ENCODE data around the gene CAMTA1. TPM values are rescaled to one million over a fixed set of nuclear protein-coding genes. Genes with fewer than 3 reads are reported as not detected.

The CAMTA1 gene
- total RNA-seq, 1 donor from 2014 or later: 47.9 TPM

GRCh38 chr1:7424352-7424890, 639.2 kb downstream of the CAMTA1 start:
- DNase-seq: no peak

GRCh38 chr1:7425229-7425628, 640.0 kb downstream of the CAMTA1 start:
- no peaks in the 10 kb centered on the region for H3K36me3 ChIP-seq
- ATAC-seq: no peak
- H3K4me3 ChIP-seq: no peak overlapping the region
- intact Hi-C loops (cut with DNase I): no loop called here
- H3K27ac ChIP-seq: no peak overlapping the region
- no peaks in the 10 kb centered on the region for H3K4me1 ChIP-seq
- H3K9me3 ChIP-seq: no peaks in the 10 kb centered on the region
- no peaks in the 10 kb centered on the region for H3K27me3 ChIP-seq (ENCODE audit: low read depth)
- TF ChIP-seq CTCF (IDR thresholded peaks at IDR 0.05): no peak
- DNase-seq: no peak

More at GRCh38 chr1:7424352-7424890, 639.2 kb downstream of the CAMTA1 start:
- H3K4me1 ChIP-seq: no peaks in the 10 kb centered on the region
- H3K36me3 ChIP-seq: no peaks in the 10 kb centered on the region
- no peaks in the 10 kb centered on the region for H3K27me3 ChIP-seq (ENCODE audit: low read depth)
- intact Hi-C loops (cut with DNase I): no loop called here
- ATAC-seq: no peak
- H3K27ac ChIP-seq: no peak overlapping the region
- no peak overlapping the region for H3K4me3 ChIP-seq
- no peak for TF ChIP-seq CTCF (IDR thresholded peaks at IDR 0.05)
- H3K9me3 ChIP-seq: no peaks in the 10 kb centered on the region

GRCh38 chr1:7425771-7426170, 640.5 kb downstream of the CAMTA1 start:
- Histone ChIP-seq H3K4me3 (no peak overlapping the region), H3K27ac (no peak overlapping the region), H3K9me3 (no peaks in the 10 kb centered on the region), H3K36me3 (no peaks in the 10 kb centered on the region), H3K27me3 (ENCODE audit: low read depth) (no peaks in the 10 kb centered on the region), H3K4me1 (no peaks in the 10 kb centered on the region)
- intact Hi-C loops (cut with DNase I): no loop called here
- DNase-seq: peak; percentile 24
- ATAC-seq: no peak
- no peak for TF ChIP-seq CTCF (IDR thresholded peaks at IDR 0.05)

GRCh38 chr1:7426780-7427604, 641.7 kb downstream of the CAMTA1 start:
- peak; percentile 3 for DNase-seq
- intact Hi-C loops (cut with DNase I): no loop called here
- no peak overlapping the region for H3K4me3 ChIP-seq
- H3K27ac ChIP-seq: no peak overlapping the region
- no peak for TF ChIP-seq CTCF (IDR thresholded peaks at IDR 0.05)
- H3K4me1 ChIP-seq: no peaks in the 10 kb centered on the region
- ATAC-seq: no peak
- no peaks in the 10 kb centered on the region for H3K36me3 ChIP-seq
- H3K27me3 ChIP-seq (ENCODE audit: low read depth): no peaks in the 10 kb centered on the region
- H3K9me3 ChIP-seq: no peaks in the 10 kb centered on the region

GRCh38 chr1:7427605-7428300, 642.5 kb downstream of the CAMTA1 start:
- Histone ChIP-seq H3K36me3 (no peaks in the 10 kb centered on the region), H3K27me3 (ENCODE audit: low read depth) (peaks cover under 1% of the 10 kb centered on the region), H3K9me3 (no peaks in the 10 kb centered on the region), H3K4me1 (no peaks in the 10 kb centered on the region), H3K4me3 (no peak overlapping the region), H3K27ac (no peak overlapping the region)
- intact Hi-C loops (cut with DNase I): no loop called here
- DNase-seq: peak; percentile 21
- TF ChIP-seq CTCF (IDR thresholded peaks at IDR 0.05): no peak
- ATAC-seq: no peak

Data from lower lobe of right lung (tissue), 2 donors.